ENCODE results near the gene KDR. TPM values are rescaled to one million over a fixed set of nuclear protein-coding genes. Genes with fewer than 3 reads are reported as not detected.
A peak's percentile ranks its signal among the peaks of the same experiment; 100 is the strongest.

Gene KDR
- total RNA-seq, 4 donors from 2014 or later, result 2.0 to 23.8 (median 5.9) TPM

DNA sequence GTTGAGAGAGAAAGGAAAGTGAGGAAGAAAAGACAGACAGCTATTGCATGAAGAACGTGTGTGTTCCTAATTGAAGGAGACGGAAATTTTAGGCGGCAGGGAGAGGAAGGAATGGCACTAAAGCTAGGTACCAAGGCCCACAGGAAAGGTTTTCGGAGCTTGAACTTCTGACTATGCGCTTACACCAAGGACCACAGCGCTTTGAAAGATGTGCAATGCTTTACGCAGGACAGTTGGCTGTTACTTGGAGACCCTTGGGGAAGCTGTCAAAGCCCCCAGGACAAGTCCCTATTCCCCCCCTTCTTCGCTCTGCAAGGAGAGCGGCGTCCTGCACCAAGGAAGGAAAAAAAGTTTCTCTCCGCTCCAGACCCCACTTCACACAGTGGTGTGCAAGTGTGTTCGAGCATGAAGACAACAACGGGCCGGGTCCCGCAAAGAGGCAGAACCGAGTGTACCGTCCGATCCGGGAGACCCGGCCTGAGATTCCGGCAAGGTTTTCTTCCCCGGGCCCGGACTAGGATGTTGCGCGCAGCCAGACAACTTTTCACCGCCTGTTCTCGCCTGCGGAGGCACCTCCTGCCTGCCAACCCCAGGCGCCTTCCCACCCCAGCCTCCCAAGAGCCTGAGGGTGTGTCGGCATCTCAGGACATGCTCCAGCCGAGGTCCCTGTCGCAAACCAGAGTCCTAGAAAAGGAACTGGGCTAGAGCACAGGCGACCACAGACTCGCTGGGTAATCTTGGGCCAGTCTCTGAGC is 896 bp downstream of the KDR start:
- H3K4me3 ChIP-seq, result peak overlapping the region; percentile 29 to 69 (median 48)
- H3K4me1 ChIP-seq, result peaks cover 12 to 21% (median 18%) of the 10 kb centered on the region in 3 donors
- H3K27ac ChIP-seq, result peak overlapping the region in 3 of 4 donors; percentile 57 to 65 (median 61)
- H3K27me3 ChIP-seq, result peaks cover 0 to 45% (median 2%) of the 10 kb centered on the region in 4 donors
- H3K9me3 ChIP-seq, result no peaks in the 10 kb centered on the region
- no peaks in the 10 kb centered on the region for H3K36me3 ChIP-seq
- WGBS, 2 donors, result 40 to 55% methylated on average over 10 to 19 of the region's 34 CpGs
- intact Hi-C loops (cut with DNase I), result no loop called here
- TF ChIP-seq CTCF (IDR thresholded peaks at IDR 0.05) (no peak), POLR2A (IDR thresholded peaks at IDR 0.05) (no peak)
- no peak for DNase-seq

- 85 to 86% methylated on average over 6 of the region's 6 CpGs for WGBS, 2 donors
- peaks cover 12 to 21% (median 18%) of the 10 kb centered on the region in 3 donors for H3K4me1 ChIP-seq
- DNase-seq, result no peak
- intact Hi-C loops (cut with DNase I), result no loop called here
- TF ChIP-seq POLR2A (IDR thresholded peaks at IDR 0.05), result no peak
- TF ChIP-seq CTCF (IDR thresholded peaks at IDR 0.05), result no peak
- H3K36me3 ChIP-seq, result no peaks in the 10 kb centered on the region
- H3K4me3 ChIP-seq, result peak overlapping the region in 3 of 4 donors; percentile 5 to 69 (median 52)
- peak overlapping the region in 3 of 4 donors; percentile 10 to 61 (median 38) for H3K27ac ChIP-seq
- peaks cover 0 to 45% (median 2%) of the 10 kb centered on the region in 4 donors for H3K27me3 ChIP-seq
- H3K9me3 ChIP-seq, result no peaks in the 10 kb centered on the region
Measured at GRCh38 chr4:55123791-55124190, 1.6 kb downstream of the KDR start.

DNA sequence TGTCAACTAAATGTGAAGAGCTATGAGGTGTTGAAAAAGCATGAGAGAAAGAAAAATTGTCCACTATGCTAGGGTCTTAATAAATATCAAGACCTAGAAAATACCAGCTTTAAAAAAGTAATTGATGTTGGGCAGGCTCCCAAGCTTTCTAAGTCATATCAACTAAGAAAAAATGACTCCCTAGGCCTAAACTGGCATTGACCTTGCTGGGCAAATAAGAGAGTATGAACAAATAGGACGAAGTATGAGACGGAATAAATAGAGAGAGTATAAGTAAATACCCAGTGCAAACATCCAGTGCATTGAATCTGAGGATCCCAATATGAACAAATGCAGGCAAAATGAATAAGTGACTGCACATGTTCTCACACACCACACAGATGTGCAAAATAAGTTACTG is 3.2 kb downstream of the KDR start:
- Histone ChIP-seq H3K27me3 (peaks cover 0 to 37% (median 2%) of the 10 kb centered on the region in 4 donors), H3K36me3 (no peaks in the 10 kb centered on the region), H3K27ac (peak overlapping the region in 1 of 4 donors; percentile 4), H3K9me3 (no peaks in the 10 kb centered on the region), H3K4me1 (peaks cover 12 to 21% (median 18%) of the 10 kb centered on the region in 3 donors), H3K4me3 (peak overlapping the region in 3 of 4 donors; percentile 4 to 69 (median 52))
- no peak for DNase-seq
- no peak for TF ChIP-seq CTCF (IDR thresholded peaks at IDR 0.05)
- intact Hi-C loops (cut with DNase I), result no loop called here
- WGBS, 2 donors, result 74 to 83% methylated on average over 2 of the region's 2 CpGs

DNA sequence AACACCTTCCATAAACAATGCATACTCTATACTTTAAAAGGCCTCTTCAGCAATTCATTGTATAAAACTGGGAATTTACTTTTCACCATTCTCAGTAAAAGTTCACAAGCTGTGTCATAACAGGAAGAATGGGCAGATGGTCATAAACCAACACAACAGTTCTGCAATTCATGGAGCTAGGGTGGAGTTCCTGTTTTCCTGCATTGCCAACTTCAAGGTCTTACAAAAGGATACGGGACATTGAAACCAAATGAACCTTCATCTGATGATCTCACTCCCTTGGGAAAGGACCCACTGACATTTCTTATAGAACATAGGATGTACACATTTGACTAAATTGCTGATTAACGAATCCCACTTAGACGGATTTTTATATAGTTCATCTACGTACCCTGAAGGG is 4.1 kb downstream of the KDR start:
- no peaks in the 10 kb centered on the region for H3K36me3 ChIP-seq
- WGBS, 2 donors, result 78 to 86% methylated on average over 4 of the region's 4 CpGs
- no peaks in the 10 kb centered on the region for H3K9me3 ChIP-seq
- peaks cover 12 to 20% (median 18%) of the 10 kb centered on the region in 3 donors for H3K4me1 ChIP-seq
- H3K27me3 ChIP-seq, result peaks cover 0 to 28% (median 1%) of the 10 kb centered on the region in 4 donors
- H3K4me3 ChIP-seq, result no peak overlapping the region
- intact Hi-C loops (cut with DNase I), result no loop called here
- no peak for DNase-seq
- no peak for TF ChIP-seq CTCF (IDR thresholded peaks at IDR 0.05)
- no peak for TF ChIP-seq POLR2A (IDR thresholded peaks at IDR 0.05)
- peak overlapping the region in 1 of 4 donors; percentile 13 for H3K27ac ChIP-seq

DNA sequence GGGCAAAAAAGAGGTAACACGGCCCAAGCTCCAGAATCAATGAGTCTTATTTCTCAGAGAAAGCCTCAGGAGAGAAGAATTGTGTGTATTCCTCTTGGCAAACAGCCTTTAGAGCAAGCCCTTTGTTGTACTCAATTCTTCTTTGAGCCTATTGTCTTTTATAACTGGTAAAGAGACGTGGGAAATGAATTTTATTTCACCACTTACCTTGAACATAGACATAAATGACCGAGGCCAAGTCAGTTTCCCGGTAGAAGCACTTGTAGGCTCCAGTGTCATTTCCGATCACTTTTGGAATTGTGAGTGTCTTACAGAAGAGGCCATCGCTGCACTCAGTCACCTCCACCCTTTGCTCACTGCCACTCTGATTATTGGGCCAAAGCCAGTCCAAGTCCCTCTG is 7.0 kb downstream of the KDR start:
- H3K27ac ChIP-seq, result no peak overlapping the region
- no peak overlapping the region for H3K4me3 ChIP-seq
- intact Hi-C loops (cut with DNase I), result no loop called here
- 59 to 73% methylated on average over 6 of the region's 6 CpGs for WGBS, 2 donors
- no peaks in the 10 kb centered on the region for H3K4me1 ChIP-seq
- no peaks in the 10 kb centered on the region for H3K36me3 ChIP-seq
- no peaks in the 10 kb centered on the region for H3K27me3 ChIP-seq
- TF ChIP-seq CTCF (IDR thresholded peaks at IDR 0.05), result no peak
- no peak for TF ChIP-seq POLR2A (IDR thresholded peaks at IDR 0.05)
- DNase-seq, result no peak
- H3K9me3 ChIP-seq, result no peaks in the 10 kb centered on the region
